PFSK-1 (cell line): ENCODE results near the gene KDM3A.

ENCODE experiments used
- FOXP2 ChIP-seq: optimal IDR thresholded peaks from 2 replicates; pipeline ENCODE3; 2011; ENCODE audit warnings: borderline replicate concordance, control low read depth, inconsistent platforms; ENCODE audit not compliant: insufficient read depth; ENCODE audit errors: extremely low read length, extremely low read depth
- POLR2AphosphoS5 ChIP-seq: IDR thresholded peaks from 2 replicates; pipeline ENCODE4 v1.6.1; 2012; ENCODE audit warnings: low read depth, mild to moderate bottlenecking, control low read depth, low read length, moderate library complexity
- SIN3A ChIP-seq: IDR thresholded peaks from 2 replicates; pipeline ENCODE4 v1.6.1; 2012; ENCODE audit warnings: mild to moderate bottlenecking, low read length, moderate library complexity, borderline replicate concordance; ENCODE audit not compliant: insufficient read depth
- TAF1 ChIP-seq: IDR thresholded peaks from 2 replicates; pipeline ENCODE4 v1.6.1; 2012; ENCODE audit warnings: low read length, control low read depth, borderline replicate concordance; ENCODE audit not compliant: insufficient read depth
- TF ChIP-seq, protein P1 (sequence below), 2 experiments: IDR thresholded peaks; 2 replicates each; pipeline versions ENCODE4 v1.6.1 to v1.8.0; 2011 to 2012; ENCODE audit warnings: low read depth in 2 of 2, low read length in 2 of 2, control low read depth in 1 of 2, inconsistent platforms in 1 of 2, mild to moderate bottlenecking in 1 of 2, moderate library complexity in 1 of 2; ENCODE audit not compliant: insufficient read depth in 1 of 2

The KDM3A gene

DNA sequence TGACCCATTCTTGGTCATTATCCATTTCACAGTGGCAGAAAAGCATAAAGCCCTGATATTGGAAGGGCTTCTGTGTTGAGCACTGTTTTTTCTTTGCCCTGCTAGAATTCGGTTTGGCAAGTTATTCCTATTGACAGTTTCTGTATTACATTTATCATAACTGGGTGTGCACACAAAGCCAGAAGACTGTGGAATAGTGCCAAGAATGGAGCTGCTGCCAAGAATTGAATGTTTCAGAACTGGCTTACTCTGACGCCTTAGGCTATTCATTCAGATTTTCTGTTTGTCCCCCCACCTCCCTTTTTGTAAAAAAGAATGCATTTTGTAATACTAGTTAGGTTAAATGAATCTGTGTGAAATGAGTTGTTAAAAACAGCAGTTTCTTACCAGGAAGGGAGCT lies 12.7 kb downstream of the KDM3A start:
- TF ChIP-seq SIN3A: no peak
- no peak for TF ChIP-seq FOXP2
- TF ChIP-seq, protein P1, sequence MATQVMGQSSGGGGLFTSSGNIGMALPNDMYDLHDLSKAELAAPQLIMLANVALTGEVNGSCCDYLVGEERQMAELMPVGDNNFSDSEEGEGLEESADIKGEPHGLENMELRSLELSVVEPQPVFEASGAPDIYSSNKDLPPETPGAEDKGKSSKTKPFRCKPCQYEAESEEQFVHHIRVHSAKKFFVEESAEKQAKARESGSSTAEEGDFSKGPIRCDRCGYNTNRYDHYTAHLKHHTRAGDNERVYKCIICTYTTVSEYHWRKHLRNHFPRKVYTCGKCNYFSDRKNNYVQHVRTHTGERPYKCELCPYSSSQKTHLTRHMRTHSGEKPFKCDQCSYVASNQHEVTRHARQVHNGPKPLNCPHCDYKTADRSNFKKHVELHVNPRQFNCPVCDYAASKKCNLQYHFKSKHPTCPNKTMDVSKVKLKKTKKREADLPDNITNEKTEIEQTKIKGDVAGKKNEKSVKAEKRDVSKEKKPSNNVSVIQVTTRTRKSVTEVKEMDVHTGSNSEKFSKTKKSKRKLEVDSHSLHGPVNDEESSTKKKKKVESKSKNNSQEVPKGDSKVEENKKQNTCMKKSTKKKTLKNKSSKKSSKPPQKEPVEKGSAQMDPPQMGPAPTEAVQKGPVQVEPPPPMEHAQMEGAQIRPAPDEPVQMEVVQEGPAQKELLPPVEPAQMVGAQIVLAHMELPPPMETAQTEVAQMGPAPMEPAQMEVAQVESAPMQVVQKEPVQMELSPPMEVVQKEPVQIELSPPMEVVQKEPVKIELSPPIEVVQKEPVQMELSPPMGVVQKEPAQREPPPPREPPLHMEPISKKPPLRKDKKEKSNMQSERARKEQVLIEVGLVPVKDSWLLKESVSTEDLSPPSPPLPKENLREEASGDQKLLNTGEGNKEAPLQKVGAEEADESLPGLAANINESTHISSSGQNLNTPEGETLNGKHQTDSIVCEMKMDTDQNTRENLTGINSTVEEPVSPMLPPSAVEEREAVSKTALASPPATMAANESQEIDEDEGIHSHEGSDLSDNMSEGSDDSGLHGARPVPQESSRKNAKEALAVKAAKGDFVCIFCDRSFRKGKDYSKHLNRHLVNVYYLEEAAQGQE (IDR thresholded peaks at IDR 0.05; ENCODE audit: insufficient read depth in 1 of 2, low read depth in 2 of 2, low read length in 2 of 2): no peak
- no peak for TF ChIP-seq POLR2AphosphoS5

DNA sequence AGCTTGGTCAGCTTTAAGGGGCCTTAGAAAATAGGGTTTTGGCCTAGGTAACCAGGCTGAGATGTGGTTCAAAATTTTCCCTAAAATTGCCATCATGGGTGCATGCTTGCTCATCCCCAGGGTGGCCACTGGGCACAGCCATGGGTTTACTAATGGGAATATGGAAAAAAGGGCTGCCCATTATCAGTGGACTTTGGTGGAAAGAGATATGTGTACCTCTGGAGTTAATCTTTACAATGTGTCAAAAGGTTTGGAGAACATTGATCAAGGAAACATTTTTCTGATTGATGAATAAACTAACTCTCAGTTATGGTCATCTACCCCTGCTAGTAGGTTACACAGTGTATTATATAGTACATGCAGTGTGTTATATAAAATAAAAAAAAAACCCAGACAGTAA lies 13.1 kb downstream of the KDM3A start:
- no peak for TF ChIP-seq FOXP2
- TF ChIP-seq SIN3A: no peak
- TF ChIP-seq TAF1: no peak
- TF ChIP-seq, protein P1 (IDR thresholded peaks at IDR 0.05; ENCODE audit: insufficient read depth in 1 of 2, low read depth in 2 of 2, low read length in 2 of 2): no peak
- TF ChIP-seq POLR2AphosphoS5: no peak

GRCh38 chr2:86455181-86455580 lies 14.0 kb downstream of the KDM3A start:
- TF ChIP-seq, protein P1 (IDR thresholded peaks at IDR 0.05; ENCODE audit: insufficient read depth in 1 of 2, low read depth in 2 of 2, low read length in 2 of 2): no peak
- TF ChIP-seq TAF1 (no peak), POLR2AphosphoS5 (no peak), SIN3A (no peak), FOXP2 (no peak)

DNA sequence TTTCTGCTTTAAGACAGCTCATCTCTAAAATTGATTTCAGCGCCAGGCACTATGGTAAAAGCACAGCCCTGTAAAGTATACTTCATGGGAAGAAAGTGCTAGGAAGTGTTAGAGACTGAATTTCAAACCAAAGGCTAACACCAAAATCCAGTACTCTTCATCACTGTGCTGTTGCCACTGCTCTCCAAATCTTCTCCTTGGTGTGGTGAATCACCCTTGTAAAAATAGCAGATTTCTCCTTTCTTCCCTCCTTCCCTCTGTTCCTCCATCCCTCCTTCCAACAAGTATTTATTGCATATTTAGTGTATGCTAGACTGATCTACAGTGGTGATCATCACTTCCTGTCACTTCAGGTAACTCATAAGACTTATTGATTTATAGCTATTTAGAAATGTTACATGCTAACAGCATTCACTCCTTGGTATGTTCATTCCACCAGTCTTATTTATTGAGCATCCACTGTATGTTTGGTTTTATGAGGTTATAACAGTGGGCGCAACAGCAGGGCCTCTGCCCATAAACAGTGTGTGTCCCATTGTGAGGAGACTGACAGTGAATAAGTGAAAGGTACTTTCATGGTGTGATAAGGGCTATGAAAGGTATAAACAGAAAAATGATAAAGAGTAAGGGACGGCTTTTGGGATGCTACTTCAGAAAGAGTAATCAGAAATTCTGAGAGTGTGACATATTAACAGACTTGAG lies 20.0 kb downstream of the KDM3A start:
- TF ChIP-seq POLR2AphosphoS5 (no peak), TAF1 (no peak), FOXP2 (no peak), SIN3A (no peak)
- TF ChIP-seq, protein P1 (IDR thresholded peaks at IDR 0.05; ENCODE audit: insufficient read depth in 1 of 2, low read depth in 2 of 2, low read length in 2 of 2): no peak

DNA sequence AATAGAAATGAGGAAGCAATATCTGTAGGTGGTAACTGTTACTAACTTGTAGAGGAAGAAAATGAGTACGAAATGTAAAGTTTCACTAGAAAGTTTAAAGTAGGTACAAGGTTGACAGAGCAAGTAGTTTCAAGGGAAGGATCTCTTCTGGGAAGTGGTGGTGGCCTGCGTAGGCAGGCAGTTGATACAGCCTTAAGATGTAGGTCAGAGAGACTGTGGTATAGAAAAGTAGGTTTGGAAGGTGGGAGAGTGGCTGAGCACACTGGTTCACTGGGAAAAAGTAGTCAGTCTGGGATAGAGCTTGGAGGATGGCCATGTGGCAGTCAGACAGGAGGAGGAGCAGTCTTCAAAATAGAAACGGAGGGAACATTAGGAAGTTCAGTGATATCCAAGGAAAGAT lies 23.5 kb downstream of the KDM3A start:
- TF ChIP-seq, protein P1 (IDR thresholded peaks at IDR 0.05; ENCODE audit: insufficient read depth in 1 of 2, low read depth in 2 of 2, low read length in 2 of 2): no peak
- no peak for TF ChIP-seq POLR2AphosphoS5
- no peak for TF ChIP-seq TAF1
- TF ChIP-seq SIN3A: no peak
- no peak for TF ChIP-seq FOXP2
